HUES48 (cell line): Measurements from ENCODE around the gene EDDM13.
A peak's percentile ranks its signal among the peaks of the same experiment; 100 is the strongest.

ENCODE experiments used
- H3K27ac ChIP-seq: one replicate; pipeline ENCODE4 v1.7.0; 2013; ENCODE audit warnings: low read depth, low read length, inconsistent platforms
- H3K27me3 ChIP-seq: 2 replicates; pipeline ENCODE4 v1.6.1; 2013; ENCODE audit warnings: mild to moderate bottlenecking, low read length; ENCODE audit not compliant: control insufficient read depth, insufficient read depth
- H3K36me3 ChIP-seq: 2 replicates; pipeline ENCODE4 v1.6.1; 2013; ENCODE audit warnings: low read length; ENCODE audit not compliant: control insufficient read depth, insufficient read depth
- H3K4me1 ChIP-seq: 2 replicates; pipeline ENCODE4 v1.6.1; 2013; ENCODE audit warnings: mild to moderate bottlenecking, low read length; ENCODE audit not compliant: control insufficient read depth, insufficient read depth
- H3K4me3 ChIP-seq: 2 replicates; pipeline ENCODE4 v1.5.1; 2013; ENCODE audit warnings: mild to moderate bottlenecking, low read depth, low read length
- H3K9ac ChIP-seq: 2 replicates; pipeline ENCODE4 v1.6.1; 2013; ENCODE audit warnings: mild to moderate bottlenecking, low read depth, low read length, moderate library complexity
- H3K9me3 ChIP-seq: 2 replicates; pipeline ENCODE4 v1.6.1; 2013; ENCODE audit warnings: low read length; ENCODE audit not compliant: control insufficient read depth, insufficient read depth

Gene EDDM13

DNA sequence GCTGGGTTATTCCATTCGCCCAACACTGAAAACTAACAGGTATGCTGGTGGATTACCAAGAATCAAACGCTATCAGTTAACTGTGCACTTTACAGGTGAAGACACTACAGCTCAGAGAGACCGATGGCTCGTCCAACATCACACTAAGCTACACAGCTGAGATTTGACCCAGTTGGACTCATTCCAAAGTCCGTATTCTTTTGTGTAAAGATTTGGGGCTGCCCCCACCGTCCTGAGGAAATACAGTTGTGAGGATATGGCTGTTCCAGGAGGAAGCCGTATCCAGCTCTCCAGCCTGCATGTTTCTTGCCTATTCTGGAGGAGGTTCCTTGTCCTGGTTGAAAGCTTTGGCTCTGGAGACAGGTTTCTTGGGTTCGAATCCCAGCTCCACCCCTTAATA lies 37.9 kb downstream of the EDDM13 start:
- Histone ChIP-seq H3K9ac (no peak overlapping the region), H3K9me3 (no peaks in the 10 kb centered on the region), H3K27ac (no peak overlapping the region), H3K4me3 (no peak overlapping the region), H3K36me3 (peaks cover 9% of the 10 kb centered on the region; the same call in 1 of the 2 replicates), H3K4me1 (0 out of 2 replicates have a peak, but pooled peaks cover under 1% of the 10 kb centered on the region), H3K27me3 (no peaks in the 10 kb centered on the region)

DNA sequence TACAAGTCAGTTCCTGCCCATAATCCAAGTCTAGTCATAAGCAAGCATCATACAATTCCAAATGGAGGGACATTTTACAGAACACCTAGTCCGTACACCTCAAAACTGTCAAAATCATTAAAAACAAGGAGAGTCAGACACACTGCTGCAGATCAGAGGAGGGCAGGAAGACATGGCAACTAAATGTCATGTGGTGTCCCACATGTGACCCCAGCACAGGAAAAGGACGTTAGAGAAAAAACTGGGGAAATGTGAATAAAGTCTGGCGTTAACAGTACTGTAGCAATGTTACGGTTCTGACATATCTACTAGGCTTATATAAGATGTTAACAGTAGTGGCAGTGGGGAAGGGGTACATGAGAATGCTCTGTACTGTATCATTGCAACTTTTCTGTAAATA lies 39.8 kb downstream of the EDDM13 start:
- H3K4me1 ChIP-seq, result 0 out of 2 replicates have a peak, but pooled peaks cover 6% of the 10 kb centered on the region
- H3K27ac ChIP-seq, result no peak overlapping the region
- H3K36me3 ChIP-seq, result peaks cover 9% of the 10 kb centered on the region; the same call in 1 of the 2 replicates
- H3K9me3 ChIP-seq, result no peaks in the 10 kb centered on the region
- H3K9ac ChIP-seq, result no peak overlapping the region
- H3K4me3 ChIP-seq, result no peak overlapping the region
- no peaks in the 10 kb centered on the region for H3K27me3 ChIP-seq

DNA sequence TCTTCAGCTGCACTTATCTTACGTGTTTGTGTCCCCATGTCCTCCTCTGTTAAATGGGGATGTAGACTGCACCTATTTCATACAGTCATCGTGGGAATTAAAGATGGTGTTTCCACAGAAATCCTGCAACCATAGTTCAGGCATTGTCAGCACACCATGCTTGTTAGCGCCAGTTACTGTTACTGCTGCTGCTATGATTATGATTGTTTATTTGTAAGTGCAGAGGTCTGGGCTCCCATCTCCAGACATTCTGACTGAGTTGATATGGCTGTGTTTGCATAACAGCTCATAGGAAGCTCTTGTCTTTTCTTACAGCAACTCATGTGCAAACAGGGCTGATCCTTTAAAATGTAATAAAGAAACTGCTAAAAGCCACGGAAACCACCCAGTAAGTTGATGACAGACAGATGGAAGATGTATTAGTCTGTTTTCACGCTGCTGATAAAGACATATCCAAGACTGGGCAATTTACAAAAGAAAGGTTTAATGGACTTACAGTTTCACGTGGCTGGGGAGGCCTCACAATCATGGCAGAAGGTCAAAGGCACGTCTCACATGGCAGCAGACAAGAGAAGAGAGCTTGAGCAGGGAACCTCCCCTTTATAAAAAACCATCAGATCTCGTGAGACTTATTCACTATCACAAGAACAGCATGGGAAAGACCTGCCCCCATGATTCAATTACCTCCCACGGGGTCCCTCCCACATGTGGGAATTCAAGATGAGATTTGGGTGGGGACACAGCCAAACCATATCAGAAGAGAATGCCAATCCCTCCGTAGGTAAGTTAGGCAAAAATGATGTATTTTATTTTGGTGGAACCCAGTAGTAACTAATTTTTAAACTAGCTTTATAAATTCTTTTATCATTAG lies 40.5 kb downstream of the EDDM13 start:
- H3K9ac ChIP-seq, result no peak overlapping the region

DNA sequence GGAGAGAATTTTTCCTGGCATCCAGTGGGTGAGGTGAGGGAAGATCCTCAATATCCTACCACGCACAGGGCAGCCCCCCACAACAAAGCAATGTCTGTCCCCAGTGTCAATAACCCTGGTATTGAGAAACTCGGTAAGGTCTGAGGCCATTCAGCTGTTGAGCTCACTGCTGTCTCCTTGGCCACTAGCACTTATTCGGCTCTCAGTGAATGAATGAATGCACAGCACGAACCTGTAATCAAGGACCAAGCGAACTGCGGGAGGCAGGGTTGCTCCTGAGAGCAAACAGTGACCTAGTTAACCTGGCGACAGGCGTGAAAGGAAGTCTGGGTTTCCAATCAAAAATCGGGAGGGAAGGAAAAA lies 41.5 kb downstream of the EDDM13 start:
- 0 out of 2 replicates have a peak, but pooled peaks cover 6% of the 10 kb centered on the region for H3K4me1 ChIP-seq
- H3K9me3 ChIP-seq, result no peaks in the 10 kb centered on the region
- no peaks in the 10 kb centered on the region for H3K27me3 ChIP-seq
- H3K9ac ChIP-seq, result peak overlapping the region; percentile 87
- peaks cover 9% of the 10 kb centered on the region; the same call in 1 of the 2 replicates for H3K36me3 ChIP-seq
- H3K4me3 ChIP-seq, result peak overlapping the region; percentile 93
- H3K27ac ChIP-seq, result peak overlapping the region; percentile 98

More for the DNA sequence above, 40.5 kb downstream of the EDDM13 start:
- Histone ChIP-seq H3K27me3 (no peaks in the 10 kb centered on the region), H3K4me3 (peak overlapping the region; percentile 93; the same call in 1 of the 2 replicates), H3K4me1 (0 out of 2 replicates have a peak, but pooled peaks cover 6% of the 10 kb centered on the region), H3K27ac (no peak overlapping the region), H3K36me3 (peaks cover 9% of the 10 kb centered on the region; the same call in 1 of the 2 replicates), H3K9me3 (no peaks in the 10 kb centered on the region)

DNA sequence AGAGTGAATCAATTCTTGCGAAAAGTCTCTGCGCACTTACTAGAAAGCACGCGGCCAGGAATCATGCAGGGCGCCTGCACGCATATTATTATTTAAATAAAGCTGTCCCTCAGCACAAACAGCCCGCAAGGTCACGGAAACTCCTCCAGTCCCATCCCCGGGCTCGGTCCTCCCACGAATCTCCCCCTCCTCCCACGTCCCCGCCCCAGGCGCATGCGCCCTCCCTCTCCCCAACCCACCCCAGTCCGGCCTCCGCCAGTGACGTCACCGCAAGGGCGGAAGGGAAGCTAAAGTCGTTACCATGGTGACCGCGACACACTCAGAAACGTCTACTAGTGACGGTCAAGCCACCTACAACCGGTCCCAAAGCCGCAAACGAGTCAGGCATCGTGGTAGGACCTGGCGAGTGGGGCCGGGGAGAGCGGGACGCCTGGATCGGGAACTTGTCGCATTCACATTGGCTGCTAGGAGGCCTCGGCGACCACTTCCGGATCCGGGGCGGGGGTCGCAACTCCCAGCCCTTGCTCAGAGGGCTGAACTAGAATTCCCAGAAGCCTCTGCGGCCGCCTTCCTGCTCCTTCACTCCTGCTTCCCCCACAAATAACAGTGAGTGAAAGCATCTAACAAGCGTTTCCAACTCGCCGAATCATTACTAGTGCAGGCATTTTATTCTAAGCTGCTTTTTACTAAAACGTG lies 42.0 kb downstream of the EDDM13 start, which contains the start of gene ZSCAN5A:
Gene ZSCAN5A (minus strand): TSS at position 459 of the 696 bp plus-strand sequence. CDS start 89,793 bp downstream, outside the sequence.
- Histone ChIP-seq H3K4me1 (0 out of 2 replicates have a peak, but pooled peaks cover 6% of the 10 kb centered on the region), H3K36me3 (peaks cover 9% of the 10 kb centered on the region; the same call in 1 of the 2 replicates), H3K27ac (peak within 1 kb of the TSS; percentile 98)

DNA sequence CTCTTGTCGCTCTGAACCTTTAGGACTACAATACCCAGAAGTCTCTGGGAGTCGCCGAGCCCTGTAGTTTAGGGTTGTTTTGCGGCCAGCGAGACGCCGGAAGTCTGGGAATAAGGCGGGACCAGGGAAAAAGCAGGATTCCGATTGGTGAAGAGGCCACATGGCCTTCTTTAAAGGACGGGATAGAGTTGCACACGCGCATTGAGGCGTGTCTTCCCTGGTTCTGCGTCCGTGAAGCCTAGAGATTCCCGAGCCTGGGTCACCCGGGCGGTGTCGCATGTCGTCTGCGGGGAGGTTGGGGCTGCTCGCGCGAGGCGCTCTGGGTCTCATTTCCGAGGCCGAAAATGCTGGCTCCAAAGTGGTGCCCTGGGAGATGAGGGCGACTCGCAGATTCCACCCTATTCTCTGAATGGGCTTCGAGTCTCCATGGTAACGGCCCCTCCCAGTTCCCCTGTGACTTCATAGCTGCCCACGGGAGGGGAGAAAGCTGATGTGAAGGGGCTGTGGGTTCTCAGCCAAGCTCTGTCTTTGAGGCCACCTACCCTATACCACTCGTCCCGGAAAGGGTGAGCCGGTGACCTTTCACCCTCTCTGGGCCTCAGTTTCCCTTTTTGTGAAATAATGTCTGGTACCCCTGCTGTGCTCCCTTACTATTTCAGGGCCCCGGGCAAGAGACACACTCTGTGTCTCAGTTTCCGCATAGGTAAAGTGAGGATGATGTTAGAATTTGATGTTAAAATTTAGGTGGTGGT lies 42.7 kb downstream of the EDDM13 start:
- Histone ChIP-seq H3K9me3 (no peaks in the 10 kb centered on the region), H3K27ac (peak overlapping the region; percentile 98), H3K36me3 (peaks cover 9% of the 10 kb centered on the region; the same call in 1 of the 2 replicates), H3K4me3 (peak overlapping the region; percentile 93), H3K27me3 (no peaks in the 10 kb centered on the region), H3K4me1 (0 out of 2 replicates have a peak, but pooled peaks cover 6% of the 10 kb centered on the region), H3K9ac (peak overlapping the region; percentile 87)

More for the DNA sequence above, 42.0 kb downstream of the EDDM13 start, which contains the start of gene ZSCAN5A:
- H3K27me3 ChIP-seq, result no peaks in the 10 kb centered on the region
- peak within 1 kb of the TSS; percentile 93 for H3K4me3 ChIP-seq
- H3K9me3 ChIP-seq, result no peaks in the 10 kb centered on the region
- H3K9ac ChIP-seq, result peak within 1 kb of the TSS; percentile 87

DNA sequence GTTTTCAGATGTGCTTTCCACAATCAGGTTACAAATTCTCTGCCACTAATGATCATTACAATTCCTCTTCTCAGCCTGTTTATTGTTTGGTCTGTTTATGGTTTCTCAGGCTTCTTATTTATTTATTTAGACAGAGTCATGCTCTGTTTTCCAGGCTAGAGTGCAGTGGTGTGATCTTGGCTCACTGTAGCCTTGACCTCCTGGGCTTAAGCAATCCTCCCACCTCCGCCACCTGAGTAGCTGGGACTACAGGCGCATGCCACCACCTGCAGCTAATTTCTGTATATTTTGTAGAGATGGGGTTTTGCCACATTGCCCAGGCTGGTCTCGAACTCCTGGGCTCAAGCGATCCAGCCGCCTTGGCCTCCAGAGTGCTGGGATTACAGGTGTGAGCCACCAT lies 44.2 kb downstream of the EDDM13 start:
- Histone ChIP-seq H3K9me3 (no peaks in the 10 kb centered on the region), H3K9ac (no peak overlapping the region), H3K27ac (no peak overlapping the region), H3K4me1 (0 out of 2 replicates have a peak, but pooled peaks cover 6% of the 10 kb centered on the region), H3K36me3 (peaks cover 9% of the 10 kb centered on the region; the same call in 1 of the 2 replicates), H3K4me3 (no peak overlapping the region), H3K27me3 (no peaks in the 10 kb centered on the region)

DNA sequence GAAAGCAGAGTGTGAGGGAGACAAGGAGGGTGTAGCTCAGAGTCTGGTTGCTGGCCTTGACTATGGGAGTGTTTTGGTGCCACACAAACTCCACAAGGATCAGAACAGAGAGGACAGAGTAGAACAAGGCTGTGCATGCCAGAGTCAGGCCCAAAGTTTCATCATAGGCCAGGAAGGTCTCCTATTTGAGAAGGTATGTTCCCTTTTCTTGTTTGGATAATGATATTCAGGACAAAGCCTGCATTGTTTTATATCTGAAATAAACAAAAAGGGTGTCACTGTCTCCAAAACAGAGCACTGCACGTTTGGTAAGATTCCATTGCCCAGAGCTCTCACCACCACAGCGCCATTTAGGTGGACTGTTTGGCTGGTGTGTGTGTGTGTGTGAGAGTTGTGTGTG lies 45.2 kb downstream of the EDDM13 start:
- H3K9ac ChIP-seq, result no peak overlapping the region
- no peaks in the 10 kb centered on the region for H3K9me3 ChIP-seq
- 0 out of 2 replicates have a peak, but pooled peaks cover 6% of the 10 kb centered on the region for H3K4me1 ChIP-seq
- H3K4me3 ChIP-seq, result no peak overlapping the region
- 0 out of 2 replicates have a peak, but pooled peaks cover 2% of the 10 kb centered on the region for H3K36me3 ChIP-seq
- no peak overlapping the region for H3K27ac ChIP-seq
- no peaks in the 10 kb centered on the region for H3K27me3 ChIP-seq

DNA sequence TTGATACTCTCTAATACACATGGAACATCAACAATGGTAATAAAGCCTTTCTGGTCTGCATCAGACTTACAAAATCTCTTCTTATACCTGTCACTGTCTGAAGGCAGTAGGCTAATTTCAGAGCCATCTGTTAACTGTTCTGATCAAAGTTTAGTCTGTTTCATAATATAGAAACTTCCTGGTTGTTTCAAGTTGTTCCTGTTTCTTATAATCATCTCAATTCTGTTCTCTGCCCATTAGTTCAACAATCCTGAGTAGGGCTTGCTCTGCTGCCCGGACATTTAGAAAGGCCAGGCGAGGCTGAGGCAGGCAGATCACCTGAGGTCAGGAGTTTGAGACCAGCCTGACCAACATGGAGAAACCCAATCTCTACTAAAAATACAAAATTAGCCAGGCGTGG lies 47.4 kb downstream of the EDDM13 start:
- no peaks in the 10 kb centered on the region for H3K27me3 ChIP-seq

More for the DNA sequence above, 47.4 kb downstream of the EDDM13 start:
- no peak overlapping the region for H3K4me3 ChIP-seq
- H3K27ac ChIP-seq, result no peak overlapping the region
- no peaks in the 10 kb centered on the region; the same call in 1 of the 2 replicates for H3K9me3 ChIP-seq
- H3K36me3 ChIP-seq, result no peaks in the 10 kb centered on the region
- 0 out of 2 replicates have a peak, but pooled peaks cover 6% of the 10 kb centered on the region for H3K4me1 ChIP-seq
- H3K9ac ChIP-seq, result no peak overlapping the region
